GM19351 (cell line): ENCODE data around the gene XPNPEP1.

Source experiments
- ATAC-seq: cut with Tn5 transposase; IDR thresholded peaks from one replicate; pipeline ENCODE4 v1.9.1; 2021; ENCODE audit warnings: mild to moderate bottlenecking, moderate library complexity; ENCODE audit not compliant: unreplicated experiment

Gene XPNPEP1

DNA sequence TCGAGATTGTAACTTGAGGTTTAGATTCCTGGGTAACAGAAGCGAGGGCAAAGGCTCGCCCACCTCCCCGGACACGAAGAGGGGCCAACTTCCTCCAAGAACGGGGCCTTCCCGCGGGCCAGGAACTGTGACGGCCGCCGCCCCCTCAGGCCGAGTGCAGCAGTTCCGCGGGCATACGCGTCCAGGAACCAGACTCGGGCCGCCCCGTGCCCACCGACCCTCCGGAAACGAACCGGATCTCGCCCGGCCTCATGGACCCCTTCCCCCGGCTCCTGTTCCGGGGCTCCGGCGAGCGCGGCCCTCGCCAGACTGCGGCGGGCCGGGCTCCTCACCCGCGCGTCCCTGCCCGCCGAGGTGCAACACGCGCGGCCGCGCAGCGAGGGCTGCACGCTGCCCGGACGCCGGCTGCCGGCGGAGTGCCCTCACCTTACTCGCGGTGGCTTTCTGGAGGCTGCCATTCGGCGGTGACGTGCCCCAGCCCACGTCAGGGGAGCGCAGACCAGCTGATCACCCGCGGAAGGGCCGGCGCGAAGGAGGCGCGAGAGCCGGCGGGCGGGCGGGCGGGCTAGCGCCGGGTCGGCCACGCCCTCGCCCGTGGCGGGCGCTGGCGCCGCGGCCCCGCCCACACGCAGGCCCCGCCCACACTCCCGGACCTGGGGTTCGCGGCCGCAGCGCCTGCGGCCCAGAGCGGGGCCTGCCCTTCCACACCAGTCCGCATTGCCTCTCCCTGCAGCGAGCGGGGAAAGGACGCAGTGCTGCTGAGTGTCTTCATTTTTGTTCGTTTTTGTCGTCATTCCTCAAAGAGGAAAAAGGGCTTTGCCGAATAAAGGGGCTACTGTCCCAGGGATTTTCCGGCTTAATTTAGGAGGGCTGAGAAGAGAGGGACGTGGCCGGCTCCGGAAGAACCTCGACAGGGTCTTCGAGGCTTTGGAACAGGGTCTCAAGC lies at the start of gene XPNPEP1:
XPNPEP1 (minus strand) TSS at position 536 of the 946 bp plus-strand sequence; CDS start at position 458, 78 bp downstream.
- peak; percentile 93 for ATAC-seq

DNA sequence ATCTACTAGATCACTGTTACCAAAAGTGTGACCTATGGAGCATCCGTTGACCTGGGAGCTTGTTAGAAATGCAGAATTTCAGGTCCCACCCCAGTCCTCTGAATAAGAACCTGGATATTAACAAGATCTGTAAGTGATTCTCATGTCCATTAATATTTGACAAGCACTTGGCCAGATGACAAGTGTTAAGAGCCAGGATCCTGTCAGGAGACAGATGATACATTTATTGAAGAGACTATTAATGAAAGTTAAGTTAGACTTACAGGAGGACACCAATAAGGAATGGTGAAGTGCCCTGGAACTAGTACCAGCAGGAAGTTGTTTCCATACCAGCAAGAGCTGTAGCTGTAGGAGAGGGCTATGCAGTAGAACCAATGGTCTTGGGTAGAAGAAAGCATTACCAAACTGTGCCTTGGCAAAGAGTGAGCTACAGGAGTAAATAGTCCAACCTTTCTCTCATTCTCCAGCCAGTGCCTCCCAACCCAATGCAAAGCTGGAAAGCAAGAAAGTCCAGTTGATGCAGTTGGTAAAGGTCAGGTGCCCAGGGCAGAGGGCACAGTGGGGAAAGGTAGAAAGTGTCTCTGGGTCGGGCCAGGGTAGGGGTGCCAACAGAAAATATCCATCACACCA lies 49.2 kb upstream of the XPNPEP1 start:
- no peak for ATAC-seq

DNA sequence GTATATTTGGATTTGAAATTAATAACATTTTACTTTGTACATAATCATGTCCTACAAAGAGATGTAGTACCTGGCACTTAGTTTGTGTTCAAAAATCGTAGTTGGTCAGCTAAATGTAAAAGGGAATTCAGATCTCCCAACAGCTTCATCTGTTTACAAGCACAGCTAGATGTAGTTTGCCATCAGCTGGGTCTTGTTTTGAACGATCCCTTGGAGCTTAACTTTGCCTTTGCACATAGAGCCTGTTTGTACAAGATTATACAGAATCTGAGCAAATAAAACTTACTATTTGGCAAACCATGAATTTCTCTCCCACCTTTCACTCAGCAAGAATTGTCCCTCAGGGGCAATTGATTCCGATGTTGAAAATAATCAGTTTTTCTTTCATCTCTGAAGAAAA lies 48.3 kb upstream of the XPNPEP1 start:
- ATAC-seq, result no peak

DNA sequence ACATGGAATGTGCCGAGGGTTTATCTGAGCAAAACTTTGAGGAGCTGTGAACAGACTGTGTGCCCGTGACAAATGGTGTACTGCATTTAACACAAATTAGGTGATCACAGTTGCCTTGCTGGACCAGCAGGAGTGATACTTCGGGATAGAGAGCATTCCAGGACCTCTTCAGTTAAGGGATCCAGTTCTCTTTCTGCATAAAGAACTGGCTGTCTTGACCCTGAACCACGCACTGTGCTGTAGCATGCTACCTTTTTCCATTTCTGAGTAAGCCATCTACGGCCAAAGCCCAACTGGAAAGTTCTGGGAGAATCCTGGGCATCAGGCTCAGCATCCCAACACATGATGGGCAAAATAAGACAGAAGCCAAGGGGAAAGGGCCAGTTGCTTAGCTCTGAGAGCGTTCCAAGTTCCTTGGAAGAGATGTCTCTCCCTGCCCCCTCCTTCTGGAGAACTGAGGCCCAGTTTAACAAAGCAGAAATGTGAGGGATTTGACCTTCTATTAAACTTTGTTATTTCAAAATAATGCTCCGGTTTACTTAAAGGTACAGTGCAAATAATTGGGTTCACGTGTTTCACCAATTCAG lies 46.5 kb upstream of the XPNPEP1 start:
- no peak for ATAC-seq

DNA sequence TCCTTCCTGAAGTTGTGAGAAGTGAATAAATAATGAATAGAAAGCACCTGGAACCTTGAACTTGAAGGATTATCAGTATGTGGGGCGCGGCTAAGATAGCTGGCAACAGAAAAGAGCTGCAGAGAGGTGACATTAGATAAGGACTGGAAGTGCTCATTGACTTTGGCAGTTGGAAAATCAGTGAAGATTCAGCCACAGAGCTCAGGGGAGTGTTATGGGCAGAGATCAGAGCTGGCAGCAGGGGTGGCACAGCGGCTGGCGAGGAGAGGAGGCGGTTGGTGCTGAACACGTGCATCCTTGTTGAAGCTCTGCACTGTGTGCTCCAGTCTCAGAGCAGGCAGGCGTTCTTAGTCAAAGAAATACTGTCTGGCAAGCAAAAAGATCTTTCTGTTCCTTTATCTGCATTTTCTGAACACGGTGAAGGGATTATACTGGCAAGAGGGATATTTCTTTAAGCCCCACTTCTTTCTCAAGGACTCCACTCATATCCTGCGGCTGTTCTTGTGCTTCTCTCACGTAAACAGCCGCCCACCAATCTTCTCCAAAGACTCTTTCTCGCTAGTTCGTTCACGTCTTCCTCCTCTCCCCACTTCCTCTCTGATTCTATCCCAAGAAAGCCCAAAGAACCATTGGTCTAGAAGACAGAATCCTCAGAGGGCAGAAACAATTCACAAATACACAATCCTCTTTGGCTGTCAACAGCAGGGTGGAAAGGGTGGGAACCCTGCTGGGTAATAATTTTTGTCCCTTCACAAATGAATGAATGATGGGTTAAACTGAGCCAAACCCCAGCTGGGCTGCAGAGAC lies 45.8 kb upstream of the XPNPEP1 start:
- ATAC-seq, result no peak

DNA sequence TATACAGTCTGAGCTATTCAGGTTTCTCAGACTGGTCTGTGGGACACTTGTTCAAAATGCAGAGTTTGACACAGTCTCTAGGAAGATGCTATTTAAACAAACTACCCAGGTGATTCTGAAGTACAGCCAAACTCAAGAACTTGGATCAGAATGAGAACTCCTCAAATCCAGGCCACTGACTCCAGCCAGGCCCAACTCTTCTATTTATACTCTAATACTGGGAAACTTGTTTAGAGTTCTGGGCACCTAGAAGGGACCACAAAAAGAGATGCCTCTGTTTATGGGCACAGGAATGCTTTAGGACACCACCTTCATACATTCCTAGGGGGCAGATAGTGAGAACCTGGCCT lies 44.4 kb upstream of the XPNPEP1 start:
- no peak for ATAC-seq

DNA sequence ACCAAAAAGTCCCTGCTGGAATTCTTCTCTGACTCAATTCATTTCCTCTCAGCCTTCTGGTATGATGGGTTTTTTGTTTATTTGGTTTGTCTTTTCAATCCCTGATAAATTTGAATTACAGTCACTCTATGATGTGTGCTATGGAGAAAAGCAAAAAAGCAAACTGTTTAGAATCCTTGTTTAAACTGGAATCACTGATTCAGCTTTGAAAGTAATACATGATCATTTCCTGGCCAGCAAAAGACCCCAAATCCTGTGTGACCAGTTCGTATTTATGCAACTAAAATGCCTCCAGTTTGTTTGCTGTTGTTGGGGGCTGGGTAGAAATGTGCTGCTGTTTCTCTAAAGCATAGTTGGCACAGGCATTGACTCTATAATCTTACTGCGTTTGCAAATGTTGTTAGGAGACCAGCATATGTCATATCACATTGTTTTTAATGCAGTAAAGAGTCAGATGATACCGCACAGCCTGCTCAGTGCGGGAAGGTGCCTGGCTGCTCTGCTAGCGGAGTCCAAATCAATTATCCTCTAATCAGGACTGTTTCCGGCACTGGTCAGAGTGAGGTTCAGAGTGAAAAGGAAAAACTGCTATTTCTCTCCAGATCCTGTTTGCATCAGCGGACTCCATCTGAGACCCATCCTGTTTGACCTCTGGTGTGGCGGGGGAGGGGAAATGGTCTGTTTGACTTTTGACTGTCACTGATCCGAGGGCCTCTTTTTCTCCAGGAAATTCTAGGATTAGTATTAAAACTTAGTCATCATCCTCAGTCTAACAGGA lies 43.8 kb upstream of the XPNPEP1 start:
- no peak for ATAC-seq

DNA sequence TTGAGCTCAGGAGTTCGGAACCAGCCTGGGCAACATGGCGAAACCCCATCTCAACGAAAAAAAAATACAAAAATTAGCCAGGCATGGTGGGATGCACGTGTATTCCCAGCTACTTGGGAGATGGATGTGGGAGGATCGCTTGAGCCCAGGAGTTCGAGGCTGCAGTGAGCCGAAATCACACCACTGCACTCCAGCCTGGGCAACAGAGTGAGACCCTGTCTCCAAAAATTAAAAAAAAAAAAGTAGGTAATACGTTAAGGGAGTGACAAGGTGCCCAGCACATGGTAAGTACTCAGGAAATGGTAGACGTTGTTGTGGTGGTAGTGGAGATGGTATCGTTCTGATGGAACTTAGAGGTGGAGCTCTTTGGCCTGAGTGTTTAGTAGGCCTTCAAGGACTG lies 41.0 kb upstream of the XPNPEP1 start:
- ATAC-seq, result no peak

DNA sequence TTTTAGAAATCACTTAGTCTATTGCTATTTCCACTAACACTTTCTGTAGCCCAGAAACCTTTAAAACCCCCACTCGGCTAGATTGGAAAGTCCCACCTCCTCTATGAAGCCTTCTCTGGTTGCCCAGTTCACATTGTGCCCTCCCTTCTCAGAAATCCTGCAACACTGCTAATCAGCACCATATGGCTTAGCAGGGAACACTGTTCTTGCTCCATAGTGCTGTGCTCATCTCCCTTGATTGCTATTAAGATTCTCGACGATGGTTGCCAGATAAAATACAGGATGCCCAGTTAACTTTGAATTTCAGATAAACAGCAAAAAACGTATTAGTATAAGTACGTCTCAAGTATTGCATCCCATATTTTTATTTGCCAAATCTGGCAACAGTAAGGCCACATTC lies 40.1 kb upstream of the XPNPEP1 start:
- ATAC-seq, result no peak

DNA sequence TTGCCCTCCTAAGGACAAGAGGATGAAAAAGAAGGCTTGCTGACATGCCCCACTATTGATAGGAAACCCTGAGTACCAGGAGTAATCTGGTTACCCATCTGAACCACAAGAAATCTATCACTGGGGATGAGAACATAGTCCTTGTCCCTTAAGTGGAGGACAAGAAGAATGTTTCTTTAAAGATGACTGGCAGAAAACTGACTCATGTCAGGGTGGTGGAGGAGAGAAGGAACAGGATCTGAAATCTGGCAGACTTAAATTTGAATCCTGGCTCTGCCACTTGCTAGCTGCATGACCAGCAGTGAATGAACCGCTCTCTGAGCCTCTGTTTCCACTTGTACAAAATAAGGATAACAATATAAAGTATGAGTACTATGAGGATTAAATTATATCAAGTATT lies 38.9 kb upstream of the XPNPEP1 start:
- no peak for ATAC-seq

DNA sequence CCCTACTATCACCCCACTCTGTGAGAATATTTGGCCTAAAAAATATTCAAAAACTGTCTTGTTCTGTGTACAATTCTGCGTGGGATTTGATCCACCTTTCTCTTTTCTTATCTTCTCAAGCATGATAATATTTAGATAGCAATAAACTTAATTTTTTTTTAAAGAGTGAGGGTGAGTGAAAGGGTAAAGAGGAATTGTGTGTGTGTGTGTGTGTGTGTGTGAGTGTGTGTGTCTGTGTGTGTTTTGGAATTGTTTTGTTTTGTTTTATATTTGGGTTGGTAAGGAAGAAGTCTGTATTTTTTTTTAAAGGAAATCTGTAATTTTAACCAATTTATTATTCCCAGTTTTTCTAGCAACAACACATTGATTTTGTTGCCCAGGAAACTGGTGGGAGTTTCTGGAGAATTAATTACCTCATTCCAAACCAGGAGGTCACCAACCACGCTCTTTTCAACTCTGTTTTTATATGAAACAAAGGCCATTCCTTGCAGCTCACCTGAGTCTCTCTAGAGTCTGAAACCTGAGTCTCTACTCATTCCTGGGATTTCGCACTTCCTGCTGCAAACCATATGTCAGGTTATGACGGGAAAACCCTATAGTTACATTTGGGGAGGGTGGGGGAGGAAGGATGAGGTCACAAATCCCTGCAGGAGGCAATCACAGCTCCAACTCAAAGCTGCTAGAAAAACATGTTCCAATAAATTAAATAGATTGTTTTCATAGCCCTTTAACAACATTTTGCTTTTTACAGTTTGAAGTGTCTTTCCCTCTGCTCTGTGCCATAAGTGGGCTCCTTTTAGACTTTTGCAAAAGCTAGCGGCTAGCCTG lies 38.1 kb upstream of the XPNPEP1 start:
- no peak for ATAC-seq

DNA sequence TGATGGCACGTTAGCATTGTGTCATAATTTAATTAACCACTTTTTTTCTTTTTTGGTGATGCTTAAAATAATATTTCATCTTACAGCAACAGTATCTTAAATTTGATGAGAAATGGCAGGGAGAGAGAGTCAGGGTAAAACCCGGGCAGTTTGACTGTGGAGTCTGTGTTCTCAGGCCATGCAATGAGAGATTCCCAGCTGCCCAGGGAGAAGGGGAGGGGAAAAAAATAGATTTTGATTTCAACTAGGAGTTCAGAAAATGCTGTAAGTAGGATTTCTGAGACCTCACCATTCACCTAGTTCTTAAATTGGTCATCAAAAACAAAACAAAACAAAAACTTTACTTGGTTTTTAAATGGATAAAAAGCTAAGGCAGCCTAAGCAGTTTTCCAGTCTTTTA lies 37.4 kb upstream of the XPNPEP1 start:
- ATAC-seq, result no peak

DNA sequence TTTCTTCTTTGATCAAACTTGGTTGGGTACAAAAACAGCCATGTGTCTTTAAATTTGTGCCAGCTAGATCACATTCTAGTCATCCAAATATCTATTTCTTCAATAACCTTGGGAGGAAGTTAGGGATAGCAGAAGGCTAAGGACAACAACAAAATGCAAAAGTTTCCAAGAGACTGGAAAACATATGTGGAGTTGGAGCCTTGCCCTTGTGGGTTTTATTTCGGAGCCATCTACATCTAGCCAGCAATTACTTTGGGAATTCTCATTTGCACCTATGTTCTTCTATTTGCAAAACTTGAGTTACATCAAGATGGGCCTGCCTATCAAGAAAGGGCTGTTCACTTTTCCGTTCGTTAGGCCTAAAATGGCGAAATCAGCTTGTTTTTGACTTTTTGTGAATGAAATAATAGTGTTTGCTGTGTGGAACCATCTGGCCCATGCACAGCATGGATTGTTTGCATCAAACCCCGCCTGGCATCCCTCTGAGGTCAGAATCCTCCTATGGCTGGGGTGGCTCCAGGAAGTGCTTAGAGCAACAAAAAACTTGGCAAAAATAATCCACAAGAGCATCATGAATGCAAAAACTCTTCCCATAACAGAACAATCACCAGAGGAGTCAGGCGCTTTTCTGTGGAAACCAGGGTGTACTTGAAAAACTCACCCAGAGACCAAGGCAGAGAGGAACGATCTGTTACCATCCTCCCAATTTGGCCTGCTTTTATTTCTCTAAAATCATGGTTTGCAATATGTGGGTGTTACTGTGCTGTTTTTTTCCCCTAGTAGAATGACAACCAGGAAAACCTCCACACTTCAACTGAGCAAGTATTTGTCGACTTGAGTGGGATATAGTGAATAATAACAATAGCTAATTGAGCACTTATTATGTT lies 36.2 kb upstream of the XPNPEP1 start:
- ATAC-seq, result no peak

DNA sequence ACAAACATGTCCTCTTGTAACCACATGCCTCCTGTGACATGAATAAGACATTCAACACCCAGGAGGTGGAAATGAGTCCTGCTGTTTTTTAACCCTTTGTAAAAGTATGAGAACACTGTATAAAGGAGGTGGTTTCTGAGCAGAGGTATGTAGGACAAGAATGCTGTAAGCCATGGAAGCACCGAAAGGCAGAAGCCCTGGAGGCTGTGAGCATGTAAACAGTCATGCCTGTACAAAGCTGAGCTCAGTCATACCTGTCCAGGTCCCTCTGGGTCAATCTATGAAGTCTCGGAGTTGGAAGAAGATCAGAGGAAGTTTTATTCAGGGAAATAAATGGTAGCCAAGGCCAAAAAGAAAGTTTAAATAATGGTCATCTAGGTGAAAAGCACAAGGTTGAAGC lies 34.7 kb upstream of the XPNPEP1 start:
- no peak for ATAC-seq

DNA sequence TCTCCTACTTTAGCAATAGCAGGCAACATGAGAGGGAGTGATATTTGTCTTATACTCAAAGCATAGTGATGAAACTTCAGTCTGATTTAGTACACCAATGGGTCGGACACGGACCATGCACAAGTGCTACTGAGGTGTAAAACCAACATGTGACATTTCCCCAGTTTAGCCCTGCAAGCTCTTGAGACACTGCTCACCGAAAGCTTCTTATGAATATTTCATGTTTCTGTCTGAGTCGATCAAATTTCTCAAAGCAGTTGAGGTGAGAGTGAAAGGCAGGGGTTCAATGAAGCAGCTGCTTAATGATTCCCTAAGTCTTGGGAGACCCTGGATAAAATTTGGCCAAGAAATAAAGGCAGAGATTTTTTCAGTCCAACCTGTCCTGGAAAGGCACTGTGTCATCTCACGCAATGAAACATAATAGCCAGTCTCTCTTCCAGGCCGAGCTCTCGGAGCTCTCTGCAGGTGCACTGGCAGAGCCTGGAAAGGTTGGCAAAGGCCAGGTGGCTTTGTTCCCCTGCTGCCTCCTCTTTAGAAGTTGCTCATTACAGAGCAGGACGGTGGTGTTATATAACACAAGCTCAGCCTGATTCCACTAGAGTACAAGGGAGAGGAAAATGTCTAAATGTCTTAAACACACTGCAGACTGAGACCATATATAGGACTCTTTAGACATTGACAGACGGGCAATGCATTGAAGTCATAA lies 33.9 kb upstream of the XPNPEP1 start:
- ATAC-seq, result peak; percentile 93

DNA sequence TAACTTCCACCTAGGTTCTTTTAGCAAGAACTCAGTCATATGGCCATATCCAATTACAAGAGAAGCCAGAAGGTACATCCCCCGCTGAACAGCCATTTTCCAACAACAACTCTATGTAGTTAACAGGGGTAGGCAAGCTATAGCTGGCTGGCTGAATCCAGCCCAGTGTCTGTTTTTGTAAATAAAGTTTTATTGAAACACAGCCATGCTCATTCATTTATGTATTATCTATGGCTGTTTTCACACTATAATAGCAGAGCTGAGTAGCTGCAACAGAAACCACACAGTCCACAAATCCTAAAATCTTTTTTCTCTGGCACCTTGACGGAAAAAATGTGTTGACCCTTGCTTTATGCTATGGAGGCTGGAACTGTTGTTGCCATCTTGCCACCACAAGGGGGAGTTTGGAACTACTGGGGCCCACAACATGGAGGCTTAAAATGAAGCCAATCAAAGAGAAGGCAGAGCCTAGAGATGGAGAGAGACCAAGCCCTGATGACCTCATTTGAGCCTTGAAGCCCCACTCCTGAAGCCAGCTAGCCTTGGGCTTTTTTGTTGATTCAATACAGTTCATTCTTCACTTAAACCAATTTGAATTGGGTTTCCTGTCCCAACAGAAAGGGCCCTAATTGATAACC lies 33.3 kb upstream of the XPNPEP1 start:
- ATAC-seq, result peak; percentile 81

DNA sequence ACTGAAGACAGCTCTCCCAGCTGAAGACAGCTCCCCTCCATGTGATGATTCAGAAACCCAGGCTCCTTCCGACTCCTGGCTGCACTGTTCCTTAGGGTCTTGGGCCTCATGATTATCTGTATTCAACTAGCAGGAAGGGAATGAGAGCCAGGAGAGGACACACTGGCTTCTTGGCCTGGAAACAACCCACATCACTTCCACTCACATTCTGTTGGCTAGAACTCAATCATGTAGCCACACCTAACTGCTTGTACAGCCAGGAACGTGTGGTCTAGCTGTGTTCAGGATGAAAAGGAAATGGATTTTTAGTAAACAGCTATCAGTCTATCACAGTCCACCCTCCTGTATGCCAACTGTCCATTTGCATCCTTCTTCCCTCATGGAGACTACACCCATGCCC lies 30.5 kb upstream of the XPNPEP1 start:
- ATAC-seq, result no peak
